Fibroblast of lung (primary cell): ENCODE measurements around the gene C10orf62.

Source experiments
- EZH2 ChIP-seq: IDR thresholded peaks from 2 replicates; pipeline ENCODE4 v1.5.1; 2012; ENCODE audit warnings: low read length, control low read depth, mild to moderate bottlenecking; ENCODE audit errors: missing control alignments
- TF ChIP-seq, protein P1 (sequence below), 2 donors: IDR thresholded peaks in 1 of 2; conservative IDR thresholded peaks in 1 of 2; 1 replicate in 1 of 2; 2 replicates in 1 of 2; pipeline ENCODE4 v1.5.1; 2011 to 2012; ENCODE audit warnings: low read length in 2 of 2, control low read depth in 1 of 2, inconsistent platforms in 1 of 2, low read depth in 1 of 2, mild to moderate bottlenecking in 1 of 2

DNA sequence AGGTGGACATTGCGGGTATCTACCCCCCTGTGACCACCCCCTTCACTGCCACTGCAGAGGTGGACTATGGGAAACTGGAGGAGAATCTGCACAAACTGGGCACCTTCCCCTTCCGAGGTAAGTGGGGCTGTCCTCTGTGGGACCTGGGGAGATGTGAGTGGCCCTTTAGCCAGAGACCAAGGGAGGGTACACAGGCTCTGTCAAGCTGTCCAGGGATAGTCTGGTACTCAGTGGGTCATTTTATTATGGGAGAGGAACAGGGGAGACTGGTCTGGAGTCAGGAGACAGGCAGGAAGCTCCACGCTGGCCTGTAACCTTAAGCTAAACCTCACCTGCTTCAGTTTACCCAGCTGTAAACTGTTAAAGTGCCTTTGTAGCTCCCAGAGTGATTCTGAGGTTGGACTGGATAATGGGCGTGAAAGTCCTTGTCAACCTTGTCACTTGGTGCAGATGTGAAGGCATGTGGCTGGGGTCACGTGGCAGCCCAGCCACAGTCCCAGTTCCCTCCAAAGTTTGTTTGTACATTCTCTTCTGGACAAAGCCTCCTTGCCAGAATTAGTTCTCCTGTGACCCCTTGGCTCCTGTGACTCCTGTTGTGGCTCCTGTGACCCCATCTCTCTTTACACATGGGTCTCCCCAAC lies 4.6 kb upstream of the C10orf62 start:
- TF ChIP-seq EZH2: no peak
- TF ChIP-seq, protein P1, sequence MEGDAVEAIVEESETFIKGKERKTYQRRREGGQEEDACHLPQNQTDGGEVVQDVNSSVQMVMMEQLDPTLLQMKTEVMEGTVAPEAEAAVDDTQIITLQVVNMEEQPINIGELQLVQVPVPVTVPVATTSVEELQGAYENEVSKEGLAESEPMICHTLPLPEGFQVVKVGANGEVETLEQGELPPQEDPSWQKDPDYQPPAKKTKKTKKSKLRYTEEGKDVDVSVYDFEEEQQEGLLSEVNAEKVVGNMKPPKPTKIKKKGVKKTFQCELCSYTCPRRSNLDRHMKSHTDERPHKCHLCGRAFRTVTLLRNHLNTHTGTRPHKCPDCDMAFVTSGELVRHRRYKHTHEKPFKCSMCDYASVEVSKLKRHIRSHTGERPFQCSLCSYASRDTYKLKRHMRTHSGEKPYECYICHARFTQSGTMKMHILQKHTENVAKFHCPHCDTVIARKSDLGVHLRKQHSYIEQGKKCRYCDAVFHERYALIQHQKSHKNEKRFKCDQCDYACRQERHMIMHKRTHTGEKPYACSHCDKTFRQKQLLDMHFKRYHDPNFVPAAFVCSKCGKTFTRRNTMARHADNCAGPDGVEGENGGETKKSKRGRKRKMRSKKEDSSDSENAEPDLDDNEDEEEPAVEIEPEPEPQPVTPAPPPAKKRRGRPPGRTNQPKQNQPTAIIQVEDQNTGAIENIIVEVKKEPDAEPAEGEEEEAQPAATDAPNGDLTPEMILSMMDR (conservative IDR thresholded peaks at IDR 0.05 in 1 of 2, IDR thresholded peaks at IDR 0.05 in 1 of 2; ENCODE audit: low read depth in 1 of 2, low read length in 2 of 2): no peak
